ENCODE data around the gene DENND1A.

The DENND1A gene

DNA sequence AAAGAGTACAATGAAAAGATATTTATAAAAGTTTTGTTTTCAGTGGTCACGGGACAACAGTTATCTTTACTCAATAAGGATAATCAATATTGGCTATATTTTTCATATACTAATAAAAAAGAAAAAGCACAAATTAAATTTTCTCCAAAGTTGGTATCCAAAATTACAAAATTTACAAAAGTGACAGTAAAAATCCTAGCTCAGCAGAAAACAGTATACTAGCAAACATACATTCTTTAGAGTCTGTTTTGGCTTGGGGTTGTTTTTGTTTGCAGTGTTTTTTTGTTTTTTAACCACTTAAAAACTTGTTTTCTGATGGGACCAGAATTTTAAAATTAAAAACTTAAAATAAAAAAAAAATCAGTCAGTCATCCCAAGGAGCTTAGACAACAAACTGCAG is 183.2 kb downstream of the DENND1A start:
- TF ChIP-seq, protein P1, sequence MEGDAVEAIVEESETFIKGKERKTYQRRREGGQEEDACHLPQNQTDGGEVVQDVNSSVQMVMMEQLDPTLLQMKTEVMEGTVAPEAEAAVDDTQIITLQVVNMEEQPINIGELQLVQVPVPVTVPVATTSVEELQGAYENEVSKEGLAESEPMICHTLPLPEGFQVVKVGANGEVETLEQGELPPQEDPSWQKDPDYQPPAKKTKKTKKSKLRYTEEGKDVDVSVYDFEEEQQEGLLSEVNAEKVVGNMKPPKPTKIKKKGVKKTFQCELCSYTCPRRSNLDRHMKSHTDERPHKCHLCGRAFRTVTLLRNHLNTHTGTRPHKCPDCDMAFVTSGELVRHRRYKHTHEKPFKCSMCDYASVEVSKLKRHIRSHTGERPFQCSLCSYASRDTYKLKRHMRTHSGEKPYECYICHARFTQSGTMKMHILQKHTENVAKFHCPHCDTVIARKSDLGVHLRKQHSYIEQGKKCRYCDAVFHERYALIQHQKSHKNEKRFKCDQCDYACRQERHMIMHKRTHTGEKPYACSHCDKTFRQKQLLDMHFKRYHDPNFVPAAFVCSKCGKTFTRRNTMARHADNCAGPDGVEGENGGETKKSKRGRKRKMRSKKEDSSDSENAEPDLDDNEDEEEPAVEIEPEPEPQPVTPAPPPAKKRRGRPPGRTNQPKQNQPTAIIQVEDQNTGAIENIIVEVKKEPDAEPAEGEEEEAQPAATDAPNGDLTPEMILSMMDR (conservative IDR thresholded peaks at IDR 0.05; ENCODE audit: low read depth, low read length): no peak
- no peak for DNase-seq (ENCODE audit: low read depth)
- no peak overlapping the region for H3K4me3 ChIP-seq (ENCODE audit: low read depth, low read length)

DNA sequence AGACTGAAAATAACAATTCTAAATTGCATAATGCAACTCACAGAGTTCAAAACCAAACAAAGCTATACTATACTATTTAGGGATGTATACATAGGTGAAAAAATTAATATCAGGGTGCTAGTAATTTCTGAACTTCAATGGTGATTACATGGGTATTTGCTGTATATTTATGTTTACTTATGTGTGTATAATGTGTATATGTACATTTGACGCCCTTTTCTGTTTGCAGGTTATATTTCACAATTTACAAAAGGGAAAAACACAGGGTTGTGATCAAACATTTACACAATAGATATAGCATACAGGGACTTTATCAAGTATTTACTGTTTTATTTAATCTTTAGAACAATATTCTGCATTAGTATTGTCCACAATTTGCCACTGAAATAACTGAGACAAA is 184.0 kb downstream of the DENND1A start:
- TF ChIP-seq, protein P1 (conservative IDR thresholded peaks at IDR 0.05; ENCODE audit: low read depth, low read length): no peak
- DNase-seq (ENCODE audit: low read depth): no peak
- H3K4me3 ChIP-seq (ENCODE audit: low read depth, low read length): no peak overlapping the region

DNA sequence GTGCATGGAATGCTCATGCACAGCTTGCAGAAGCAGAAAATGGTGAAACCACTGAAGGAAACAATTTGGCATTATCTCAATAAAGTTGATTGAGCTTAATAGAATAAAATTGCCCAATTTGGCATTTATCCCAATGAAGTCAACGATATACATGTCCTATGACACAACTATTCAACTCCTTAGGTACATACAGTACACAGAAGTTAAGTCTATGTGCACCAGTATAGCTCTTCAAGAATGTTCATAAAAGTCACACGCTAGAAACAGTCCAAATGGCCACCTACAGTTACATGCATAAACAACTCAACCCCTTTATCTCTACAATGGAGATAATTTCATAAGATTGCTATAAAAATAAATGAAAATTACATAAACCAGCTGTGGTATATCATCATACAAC is 184.5 kb downstream of the DENND1A start:
- DNase-seq (ENCODE audit: low read depth): no peak
- no peak overlapping the region for H3K4me3 ChIP-seq (ENCODE audit: low read depth, low read length)
- TF ChIP-seq, protein P1 (conservative IDR thresholded peaks at IDR 0.05; ENCODE audit: low read depth, low read length): no peak

DNA sequence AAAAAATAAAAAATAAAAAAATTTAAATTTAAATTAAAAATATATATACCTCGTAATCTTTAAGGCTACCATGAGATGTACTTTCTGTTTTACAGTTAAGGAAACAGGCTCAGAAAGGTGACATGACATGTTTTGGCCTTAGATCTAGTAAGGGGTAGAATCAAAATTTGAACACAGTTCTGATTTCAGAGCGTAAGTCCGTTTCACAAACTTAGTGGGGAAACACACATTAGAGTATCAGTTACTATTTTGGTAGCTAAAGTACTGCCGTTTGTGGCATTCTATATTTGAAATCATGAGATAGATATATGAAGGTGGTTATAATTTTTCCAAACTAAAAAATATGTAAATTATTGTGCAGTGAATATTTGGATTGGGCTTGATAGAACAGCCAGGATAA is 186.2 kb downstream of the DENND1A start:
- DNase-seq (ENCODE audit: low read depth): no peak
- no peak overlapping the region for H3K4me3 ChIP-seq (ENCODE audit: low read depth, low read length)
- TF ChIP-seq, protein P1 (conservative IDR thresholded peaks at IDR 0.05; ENCODE audit: low read depth, low read length): no peak

DNA sequence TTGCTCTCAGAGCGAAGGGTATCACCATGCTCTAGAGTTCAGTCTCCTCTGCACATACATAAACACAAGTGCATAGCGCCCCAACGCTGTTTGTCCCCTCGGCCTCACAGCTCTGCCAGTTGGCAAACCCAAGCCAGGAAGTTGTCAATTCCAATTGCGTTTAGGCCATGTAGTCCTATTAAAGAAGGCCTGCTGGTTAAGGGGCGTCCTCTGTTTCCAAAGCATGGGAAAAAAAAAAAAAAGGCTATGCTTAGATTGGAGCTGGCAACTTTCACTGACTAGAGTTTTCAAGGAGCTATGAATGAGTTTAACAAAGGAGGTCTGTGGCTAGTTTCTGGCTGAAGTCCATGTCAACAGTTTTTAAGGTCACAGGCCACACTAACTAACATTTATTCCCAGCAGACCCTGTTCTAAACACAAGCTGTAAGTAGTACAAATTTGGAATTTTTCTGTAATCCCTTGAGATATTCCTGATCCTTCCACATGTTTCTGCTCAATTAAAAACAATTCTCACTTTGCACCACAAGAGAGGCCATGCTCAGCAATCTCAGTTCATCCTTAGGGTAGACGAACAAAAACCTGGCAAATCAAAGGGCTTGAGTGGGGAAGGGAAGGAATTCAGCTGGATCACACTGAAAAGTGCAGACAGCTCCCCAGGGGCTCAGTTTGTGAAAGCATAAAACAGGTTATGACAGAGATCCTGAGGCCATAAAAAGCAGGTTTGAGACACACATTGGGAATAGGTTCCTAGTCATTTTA is 187.7 kb downstream of the DENND1A start:
- no peak overlapping the region for H3K4me3 ChIP-seq (ENCODE audit: low read depth, low read length)
- peak; percentile 74 for DNase-seq (ENCODE audit: low read depth)
- TF ChIP-seq, protein P1 (conservative IDR thresholded peaks at IDR 0.05; ENCODE audit: low read depth, low read length): no peak

DNA sequence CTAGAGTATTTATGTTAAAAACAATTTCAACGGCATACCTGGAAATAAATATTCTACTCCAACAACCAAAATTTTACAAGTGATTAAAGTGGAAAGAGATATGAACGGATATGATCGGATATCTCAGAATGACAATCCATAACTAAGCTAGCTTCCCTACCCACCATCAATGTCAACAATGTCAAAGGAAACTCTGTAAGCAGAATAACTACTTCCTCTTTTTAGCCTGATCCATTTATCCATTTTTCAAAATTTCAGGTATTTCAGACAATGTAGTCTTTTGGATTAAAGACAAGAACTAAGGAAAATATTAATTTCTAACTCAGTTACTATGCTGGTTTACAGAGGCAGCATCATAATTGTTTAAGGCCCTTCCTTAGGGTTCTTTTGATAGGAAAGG is 188.7 kb downstream of the DENND1A start:
- H3K4me3 ChIP-seq (ENCODE audit: low read depth, low read length): no peak overlapping the region
- TF ChIP-seq, protein P1 (conservative IDR thresholded peaks at IDR 0.05; ENCODE audit: low read depth, low read length): no peak
- no peak for DNase-seq (ENCODE audit: low read depth)

DNA sequence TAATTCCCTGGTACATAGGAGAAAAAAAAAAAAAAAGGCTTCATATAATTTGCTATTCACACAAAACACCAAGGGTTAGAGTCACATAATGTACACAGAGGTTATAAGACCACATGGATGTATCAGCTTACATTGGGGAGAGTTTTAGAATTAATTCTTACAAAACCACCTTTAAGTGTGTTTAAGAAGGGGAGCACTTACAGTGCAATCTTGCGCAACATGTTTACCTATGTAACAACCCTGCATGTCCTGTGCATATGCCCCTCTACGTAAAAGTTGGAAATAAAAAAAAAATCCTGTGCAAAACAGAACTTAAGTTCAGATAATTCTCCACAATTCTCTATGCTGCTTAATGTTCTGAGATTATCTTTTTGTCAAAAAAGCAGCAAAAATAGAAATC is 190.0 kb downstream of the DENND1A start:
- no peak overlapping the region for H3K4me3 ChIP-seq (ENCODE audit: low read depth, low read length)
- TF ChIP-seq, protein P1 (conservative IDR thresholded peaks at IDR 0.05; ENCODE audit: low read depth, low read length): no peak
- no peak for DNase-seq (ENCODE audit: low read depth)
